Kasumi-1 (cell line): ENCODE results near the gene ICAM2.
A peak's percentile ranks its signal among the peaks of the same experiment; 100 is the strongest.

Experiments
- DNase-seq, 2 experiments: peaks; one replicate each; lab custom pipeline; 2025; lab: John Stamatoyannopoulos, UW

ICAM2 gene

GRCh38 chr17:63974594-63975192, 45.7 kb downstream of the ICAM2 start:
- DNase-seq: no peak

- no peak for DNase-seq
These were observed 46.4 kb downstream of the ICAM2 start for GRCh38 chr17:63973930-63974593.

- DNase-seq: no peak
These were observed 47.2 kb downstream of the ICAM2 start for GRCh38 chr17:63973247-63973646.

GRCh38 chr17:63972796-63973195, 47.6 kb downstream of the ICAM2 start, which contains the start of gene SCN4A:
TSS of gene SCN4A (minus strand) at chr17:63972918. CDS start at chr17:63972841, 77 bp downstream.
- DNase-seq: no peak

GRCh38 chr17:63969278-63969677, 51.2 kb downstream of the ICAM2 start:
- no peak for DNase-seq

- DNase-seq: no peak
These were observed 52.5 kb downstream of the ICAM2 start for GRCh38 chr17:63967953-63968352.

- no peak for DNase-seq
These were observed 53.7 kb downstream of the ICAM2 start for GRCh38 chr17:63966646-63967264.

GRCh38 chr17:63963123-63963522, 57.3 kb downstream of the ICAM2 start:
- DNase-seq: no peak

GRCh38 chr17:63962298-63962744, 58.1 kb downstream of the ICAM2 start:
- no peak for DNase-seq

- DNase-seq: no peak
These were observed 58.8 kb downstream of the ICAM2 start for GRCh38 chr17:63961355-63962212.

GRCh38 chr17:63960430-63960829, 60.0 kb downstream of the ICAM2 start:
- no peak for DNase-seq

GRCh38 chr17:63960006-63960405, 60.4 kb downstream of the ICAM2 start:
- no peak for DNase-seq

GRCh38 chr17:63956296-63956920, 64.0 kb downstream of the ICAM2 start:
- no peak for DNase-seq

- no peak for DNase-seq
These were observed 64.6 kb downstream of the ICAM2 start for GRCh38 chr17:63955791-63956190.

- no peak for DNase-seq
These were observed 65.2 kb downstream of the ICAM2 start for GRCh38 chr17:63955232-63955631.

GRCh38 chr17:63954402-63955063, 65.9 kb downstream of the ICAM2 start:
- DNase-seq: peak; percentile 24 to 36
